Endothelial cell of umbilical vein (primary cell): ENCODE data around the gene BAG1.

Source experiments
- GATA2 ChIP-seq: IDR thresholded peaks from 2 replicates; pipeline ENCODE4 v1.7.0; 2011; ENCODE audit warnings: low read depth, mild to moderate bottlenecking, moderate library complexity, mixed read lengths, low read length; ENCODE audit not compliant: insufficient read length, insufficient read depth
- TF ChIP-seq, protein P1 (sequence below), 2 donors: IDR thresholded peaks; 1 replicate in 1 of 2; 2 replicates in 1 of 2; pipeline ENCODE4 v1.5.1; 2011; ENCODE audit warnings: low read length in 2 of 2, mild to moderate bottlenecking in 2 of 2, moderate library complexity in 2 of 2, control low read depth in 1 of 2, inconsistent platforms in 1 of 2, low read depth in 1 of 2; ENCODE audit not compliant: insufficient read depth in 1 of 2; ENCODE audit errors: extremely low read depth in 1 of 2
- TF ChIP-seq, protein P2 (sequence below): IDR thresholded peaks from 2 replicates; pipeline ENCODE4 v1.6.1; 2011; ENCODE audit not compliant: insufficient read depth, insufficient read length

DNA sequence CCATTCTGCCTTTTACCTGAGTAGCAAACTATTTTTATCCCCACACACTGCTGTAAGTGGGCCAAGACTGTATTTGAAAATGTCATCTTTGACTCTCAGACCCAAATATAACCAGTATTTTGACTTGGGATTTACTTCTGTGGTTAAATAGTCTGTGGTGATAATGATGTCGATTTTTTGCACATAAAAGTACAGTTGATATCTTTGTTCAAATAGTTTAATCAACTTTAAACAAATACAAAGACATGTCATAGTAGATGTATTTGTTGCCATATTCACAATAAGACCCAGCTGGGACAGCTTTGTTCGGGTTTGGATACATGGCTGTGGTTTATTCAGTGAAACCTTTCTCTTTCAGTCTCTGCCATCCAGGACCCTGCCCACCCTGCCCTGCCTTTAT lies 46.2 kb upstream of the BAG1 start:
- TF ChIP-seq, protein P1, sequence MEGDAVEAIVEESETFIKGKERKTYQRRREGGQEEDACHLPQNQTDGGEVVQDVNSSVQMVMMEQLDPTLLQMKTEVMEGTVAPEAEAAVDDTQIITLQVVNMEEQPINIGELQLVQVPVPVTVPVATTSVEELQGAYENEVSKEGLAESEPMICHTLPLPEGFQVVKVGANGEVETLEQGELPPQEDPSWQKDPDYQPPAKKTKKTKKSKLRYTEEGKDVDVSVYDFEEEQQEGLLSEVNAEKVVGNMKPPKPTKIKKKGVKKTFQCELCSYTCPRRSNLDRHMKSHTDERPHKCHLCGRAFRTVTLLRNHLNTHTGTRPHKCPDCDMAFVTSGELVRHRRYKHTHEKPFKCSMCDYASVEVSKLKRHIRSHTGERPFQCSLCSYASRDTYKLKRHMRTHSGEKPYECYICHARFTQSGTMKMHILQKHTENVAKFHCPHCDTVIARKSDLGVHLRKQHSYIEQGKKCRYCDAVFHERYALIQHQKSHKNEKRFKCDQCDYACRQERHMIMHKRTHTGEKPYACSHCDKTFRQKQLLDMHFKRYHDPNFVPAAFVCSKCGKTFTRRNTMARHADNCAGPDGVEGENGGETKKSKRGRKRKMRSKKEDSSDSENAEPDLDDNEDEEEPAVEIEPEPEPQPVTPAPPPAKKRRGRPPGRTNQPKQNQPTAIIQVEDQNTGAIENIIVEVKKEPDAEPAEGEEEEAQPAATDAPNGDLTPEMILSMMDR (IDR thresholded peaks at IDR 0.05; ENCODE audit: extremely low read depth in 1 of 2, insufficient read depth in 1 of 2, low read depth in 1 of 2, low read length in 2 of 2): no peak
- TF ChIP-seq, protein P2, sequence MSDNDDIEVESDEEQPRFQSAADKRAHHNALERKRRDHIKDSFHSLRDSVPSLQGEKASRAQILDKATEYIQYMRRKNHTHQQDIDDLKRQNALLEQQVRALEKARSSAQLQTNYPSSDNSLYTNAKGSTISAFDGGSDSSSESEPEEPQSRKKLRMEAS: no peak
- TF ChIP-seq GATA2: no peak
